Endothelial cell of umbilical vein (primary cell): ENCODE data around the gene BLTP3A. TPM values are rescaled to one million over a fixed set of nuclear protein-coding genes. Genes with fewer than 3 reads are reported as not detected.
"Not testable (repeated sequence)": the region's sequence is repeated elsewhere in the genome, so short reads cannot be mapped to it uniquely, and the experiment has no call there.

Experiments
- BruUV-seq: library from RNA; stranded (reverse); fragments of 400-500 nt; replicated peaks from 2 replicates; lab custom pipeline; 2021; lab: Mats Ljungman, UMichigan
- CTCF ChIA-PET: fragments of 300-600, 350-600 bp; sonication (Branson Sonifier 250); formaldehyde crosslinking; loops from one replicate; lab custom pipeline; 2021; ENCODE audit warnings: antibody characterized with exemption, inconsistent platforms; lab: Charles Lee
- POLR2A ChIA-PET: fragments of 300-600, 350-600 bp; sonication (Branson Sonifier 250); formaldehyde crosslinking; loops from one replicate; lab custom pipeline; 2021; ENCODE audit warnings: antibody characterized with exemption, inconsistent platforms; lab: Charles Lee
- DNase-seq: peaks from one replicate; pipeline ENCODE4 v3.0.0-alpha.2; 2011; ENCODE audit warnings: low read depth, low spot score
- FAIRE-seq: peaks from 2 replicates; lab custom pipeline; 2011; peaks lifted over from hg19 to GRCh38; lab: Jason Lieb, UNC
- H2AFZ ChIP-seq: 2 replicates; pipeline ENCODE4 v1.6.0; 2012; ENCODE audit warnings: low read depth, low read length, control low read depth, inconsistent platforms
- H3K27ac ChIP-seq: 2 replicates; pipeline ENCODE4 v1.5.1; 2011; ENCODE audit warnings: low read depth, mild to moderate bottlenecking, control low read depth, low read length, moderate library complexity; ENCODE audit not compliant: insufficient read depth
- H3K27me3 ChIP-seq, 2 experiments: 2 replicates each; pipeline versions ENCODE4 v1.6.0 to v1.6.1; 2011; ENCODE audit warnings: low read length in 2 of 2, mixed read lengths in 1 of 2; ENCODE audit not compliant: control insufficient read depth in 2 of 2, insufficient read depth in 2 of 2
- H3K36me3 ChIP-seq, 2 experiments: 2 replicates in 1 of 2; 3 replicates in 1 of 2; pipeline ENCODE4 v1.5.1; 2011; ENCODE audit warnings: low read length in 2 of 2, mild to moderate bottlenecking in 1 of 2, moderate library complexity in 1 of 2; ENCODE audit not compliant: control insufficient read depth in 2 of 2, insufficient read depth in 2 of 2; ENCODE audit errors: extremely low read depth in 1 of 2
- H3K4me1 ChIP-seq: 3 replicates; pipeline ENCODE4 v1.5.1; 2011; ENCODE audit warnings: mild to moderate bottlenecking, low read length; ENCODE audit not compliant: control insufficient read depth, insufficient read depth; ENCODE audit errors: extremely low read depth
- H3K4me2 ChIP-seq: 2 replicates; pipeline ENCODE4 v1.6.1; 2011; ENCODE audit warnings: low read length, control low read depth, mixed read lengths; ENCODE audit not compliant: insufficient read depth
- H3K4me3 ChIP-seq, 3 experiments: fragments of 200-600 bp in 1 of 3; sonication (generic), shearing (Covaris generic) in 1 of 3; replicated peaks in 1 of 3; 2 replicates each; pipeline ENCODE4 v1.5.1; 2011 to 2016; ENCODE audit warnings: control low read depth in 3 of 3, low read length in 3 of 3, mild to moderate bottlenecking in 2 of 3, inconsistent platforms in 1 of 3, low read depth in 1 of 3, moderate library complexity in 1 of 3; ENCODE audit not compliant: insufficient read depth in 1 of 3
- H3K79me2 ChIP-seq: 2 replicates; pipeline ENCODE4 v1.6.0; 2012; ENCODE audit warnings: low read length, inconsistent platforms; ENCODE audit not compliant: control insufficient read depth, insufficient read depth
- H3K9ac ChIP-seq: replicated peaks from 2 replicates; pipeline ENCODE3; 2011; ENCODE audit warnings: low read length, control low read depth; ENCODE audit not compliant: insufficient read depth; ENCODE audit errors: extremely low read depth
- H3K9me1 ChIP-seq: replicated peaks from 3 replicates; pipeline ENCODE4 v1.6.0; 2011; ENCODE audit warnings: mild to moderate bottlenecking, low read length; ENCODE audit not compliant: control insufficient read depth, insufficient read depth; ENCODE audit errors: extremely low read depth
- H3K9me3 ChIP-seq: replicated peaks from 2 replicates; pipeline ENCODE4 v1.5.1; 2012; ENCODE audit warnings: low read length, inconsistent platforms; ENCODE audit not compliant: control insufficient read depth, insufficient read depth
- H4K20me1 ChIP-seq: replicated peaks from 2 replicates; pipeline ENCODE3; 2011; ENCODE audit warnings: mild to moderate bottlenecking, low read length; ENCODE audit not compliant: control insufficient read depth, insufficient read depth; ENCODE audit errors: extremely low read depth
- CTCF ChIP-seq, 2 donors: IDR thresholded peaks; 1 replicate in 1 of 2; 2 replicates in 1 of 2; pipeline ENCODE4 v1.5.1; 2011; ENCODE audit warnings: low read length in 2 of 2, mild to moderate bottlenecking in 2 of 2, moderate library complexity in 2 of 2, control low read depth in 1 of 2, inconsistent platforms in 1 of 2, low read depth in 1 of 2; ENCODE audit not compliant: insufficient read depth in 1 of 2; ENCODE audit errors: extremely low read depth in 1 of 2
- EZH2 ChIP-seq: IDR thresholded peaks from 2 replicates; pipeline ENCODE4 v1.6.1; 2012; ENCODE audit warnings: borderline replicate concordance, low read depth, mild to moderate bottlenecking, moderate library complexity, low read length, inconsistent platforms; ENCODE audit not compliant: severe bottlenecking
- FOS ChIP-seq: IDR thresholded peaks from 2 replicates; pipeline ENCODE4 v1.6.1; 2011; ENCODE audit warnings: mild to moderate bottlenecking, low read length, moderate library complexity, borderline replicate concordance; ENCODE audit not compliant: insufficient read depth
- GATA2 ChIP-seq: IDR thresholded peaks from 2 replicates; pipeline ENCODE4 v1.7.0; 2011; ENCODE audit warnings: low read depth, mild to moderate bottlenecking, moderate library complexity, mixed read lengths, low read length; ENCODE audit not compliant: insufficient read length, insufficient read depth
- JUN ChIP-seq: IDR thresholded peaks from 2 replicates; pipeline ENCODE4 v1.6.1; 2011; ENCODE audit warnings: borderline replicate concordance, low read depth; ENCODE audit not compliant: insufficient read length, insufficient read depth
- MAX ChIP-seq: IDR thresholded peaks from 2 replicates; pipeline ENCODE4 v1.6.1; 2011; ENCODE audit not compliant: insufficient read depth, insufficient read length
- MYC ChIP-seq: IDR thresholded peaks from one replicate; pipeline ENCODE4 v1.6.1; 2011; ENCODE audit warnings: mild to moderate bottlenecking, low read depth, low read length
- POLR2A ChIP-seq: IDR thresholded peaks from 2 replicates; pipeline ENCODE4 v1.6.1; 2012; ENCODE audit warnings: low read depth, mild to moderate bottlenecking, control low read depth, low read length
- POLR2AphosphoS5 ChIP-seq: IDR thresholded peaks from 2 replicates; pipeline ENCODE4 v1.6.1; 2012; ENCODE audit warnings: low read depth, mild to moderate bottlenecking, control low read depth, low read length, moderate library complexity; ENCODE audit not compliant: insufficient read depth
- dilution Hi-C: fragments of 300-500 bp; cut with MboI; formaldehyde crosslinking; loops from one replicate; pipeline ENCODE4 v1.15.0; 2019; ENCODE audit warnings: low sequenced_read_pairs; ENCODE audit not compliant: extremely low pct_ligation_motif_present
- intact Hi-C: fragments of 100-400 bp; cut with micrococcal nuclease; formaldehyde crosslinking; loops from one replicate; pipeline ENCODE4 v1.10.0; 2022
- polyA plus RNA-seq, 4 experiments: library from polyadenylated mRNA; depleted of rRNA in 3 of 4; stranded (reverse) in 3 of 4; unstranded in 1 of 4; fragments of >200 nt; gene quantifications; 2 replicates each; pipeline versions ENCODE4 v1.2.1 to v1.2.3, GENCODE V29; 2011 to 2012; ENCODE audit warnings: missing spikeins in 1 of 4
- total RNA-seq: library from RNA; stranded (reverse); gene quantifications from 2 replicates; pipeline ENCODE4 v1.2.3, GENCODE V29; 2021

The BLTP3A gene
- total and polyA plus RNA-seq, 2 donors (not counting 3 experiments of a cell fraction or from before 2014, with no cell fraction given), result 4.6 to 9.3 TPM

DNA sequence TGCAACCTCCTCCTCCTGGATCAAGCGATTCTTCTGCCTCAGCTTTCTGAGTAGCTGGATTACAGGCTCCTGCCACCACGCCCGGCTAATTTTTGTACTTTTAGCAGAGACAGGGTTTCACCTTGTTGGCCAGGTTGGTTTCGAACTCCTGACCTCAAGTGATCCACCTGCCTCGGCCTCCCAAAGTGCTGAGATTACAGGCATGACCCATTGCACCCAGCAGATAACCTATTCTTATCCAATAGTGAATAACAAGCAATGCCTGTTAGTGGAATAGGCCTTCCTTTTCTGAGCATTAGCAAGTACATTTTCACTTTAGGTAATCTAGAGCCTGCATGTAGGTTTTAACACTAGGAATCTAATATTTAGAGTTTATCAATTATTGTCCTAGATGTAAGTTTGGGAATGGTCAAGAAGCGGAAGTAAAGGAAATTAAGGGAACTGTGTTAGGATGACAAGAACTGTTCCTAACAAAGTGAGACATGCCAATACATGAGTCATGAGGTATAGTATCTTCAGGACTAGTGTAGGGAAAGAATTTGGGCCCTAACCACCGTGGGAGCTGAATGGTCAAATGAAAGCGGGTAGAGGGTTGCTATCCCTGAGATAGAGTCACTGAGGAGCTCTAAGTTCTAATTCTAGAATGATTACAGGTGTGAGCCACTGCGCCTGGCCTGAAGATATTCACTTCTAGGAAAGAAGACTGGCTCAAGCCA lies 15.0 kb downstream of the BLTP3A start:
- no TSS peak for BruUV-seq
- Histone ChIP-seq H3K9me3 (no peaks in the 10 kb centered on the region), H3K27me3 (no peaks in the 10 kb centered on the region), H2AFZ (no peak overlapping the region), H3K36me3 (no peaks in the 10 kb centered on the region), H3K9me1 (no peaks in the 10 kb centered on the region), H3K4me3 (no peak overlapping the region), H3K79me2 (no peaks in the 10 kb centered on the region), H3K4me1 (peaks cover 20% of the 10 kb centered on the region), H3K9ac (no peak overlapping the region), H4K20me1 (no peaks in the 10 kb centered on the region), H3K27ac (no peak overlapping the region), H3K4me2 (no peak overlapping the region)
- dilution Hi-C loops, result no loop called here
- intact Hi-C loops, result no loop called here
- ChIA-PET CTCF (interaction anchor here (1.9 to 2.6 kb wide), 2 partner anchors 15 to 643 kb away, joined by 4 to 12 read pairs; partner anchors contain the start of gene BLTP3A), POLR2A (no interaction called here)
- TF ChIP-seq POLR2A (no peak), MAX (no peak), JUN (no peak), CTCF (IDR thresholded peaks at IDR 0.05; ENCODE audit: extremely low read depth in 1 of 2, insufficient read depth in 1 of 2, low read depth in 1 of 2, low read length in 2 of 2) (no peak), POLR2AphosphoS5 (no peak), MYC (no peak), EZH2 (no peak), GATA2 (no peak), FOS (no peak)
- DNase-seq, result no peak
- no peak for FAIRE-seq

DNA sequence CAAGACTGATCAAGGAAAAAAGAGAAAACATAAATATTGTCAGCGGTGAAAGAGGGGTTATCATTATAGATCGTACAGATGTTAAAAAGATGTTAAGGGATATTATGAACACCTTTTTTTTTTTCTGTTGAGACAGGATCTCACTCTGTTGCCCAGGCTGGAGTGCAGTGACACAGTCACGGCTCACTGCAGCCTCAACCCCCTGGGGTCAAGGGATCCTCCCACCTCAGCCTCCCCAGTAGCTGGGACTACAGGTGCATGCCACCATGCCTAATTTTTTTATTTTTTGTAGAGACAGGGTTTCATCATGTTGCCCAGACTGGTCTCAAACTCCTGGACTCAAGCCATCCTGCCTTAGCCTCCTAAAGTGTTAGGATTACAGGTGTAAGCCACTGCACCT lies 16.6 kb downstream of the BLTP3A start:
- DNase-seq, H3K79me2 ChIP-seq, POLR2A ChIA-PET, H3K27me3 ChIP-seq, H3K9ac ChIP-seq, intact Hi-C loops, H3K9me1 ChIP-seq, FAIRE-seq, H3K9me3 ChIP-seq, H3K27ac ChIP-seq, BruUV-seq, H3K36me3 ChIP-seq, dilution Hi-C loops, H3K4me3 ChIP-seq, H3K4me2 ChIP-seq, H4K20me1 ChIP-seq, H2AFZ ChIP-seq: not testable (repeated sequence)
- CTCF ChIA-PET, result interaction anchor here (3.4 kb wide), 1 partner anchor 11 kb away, joined by 20 read pairs; no protein-coding TSS in a partner anchor
- peaks cover 20% of the 10 kb centered on the region for H3K4me1 ChIP-seq
